ENCODE results near the gene CISH. TPM values are rescaled to one million over a fixed set of nuclear protein-coding genes. Genes with fewer than 3 reads are reported as not detected.
A peak's percentile ranks its signal among the peaks of the same experiment; 100 is the strongest.

CISH gene
- total and polyA plus RNA-seq, 4 donors: 37.8 to 104 (median 46.6) TPM

- H3K27ac ChIP-seq (ENCODE audit: low read depth in 1 of 2, low read length in 1 of 2): peak overlapping the region in 1 of 2 donors; percentile 74
- H3K9ac ChIP-seq (ENCODE audit: insufficient read depth in 1 of 2, low read length in 2 of 2): no peak overlapping the region
- H3K36me3 ChIP-seq (ENCODE audit: control insufficient read depth in 4 of 4, insufficient read depth in 4 of 4, low read length in 4 of 4): peaks cover 0 to 45% (median 0%) of the 10 kb centered on the region in 4 donors
- H3K4me3 ChIP-seq: no peak overlapping the region
- H3K27me3 ChIP-seq (ENCODE audit: control insufficient read depth in 3 of 3, insufficient read depth in 3 of 3, low read length in 2 of 3): no peaks in the 10 kb centered on the region
- no peak for TF ChIP-seq CTCF (IDR thresholded peaks at IDR 0.05; ENCODE audit: control extremely low read depth, extremely low read depth)
- H3K4me1 ChIP-seq (ENCODE audit: control insufficient read depth in 5 of 5, insufficient read depth in 5 of 5, low read length in 5 of 5): peaks cover 0 to 10% (median 4%) of the 10 kb centered on the region in 5 donors
- ATAC-seq (ENCODE audit: insufficient read depth, low FRiP score) (no peak), DNase-seq (peak in 1 of 3 donors; percentile 34)
- WGBS, 2 donors: 76 to 85% methylated on average over 8 of the region's 8 CpGs
- no peaks in the 10 kb centered on the region for H3K9me3 ChIP-seq (ENCODE audit: control insufficient read depth in 4 of 4, insufficient read depth in 3 of 4, low read length in 3 of 4)
Observed at GRCh38 chr3:50649451-50649931, 37.9 kb upstream of the CISH start.

GRCh38 chr3:50648944-50649343, 37.4 kb upstream of the CISH start:
- TF ChIP-seq CTCF (IDR thresholded peaks at IDR 0.05; ENCODE audit: control extremely low read depth, extremely low read depth): no peak
- no peaks in the 10 kb centered on the region for H3K27me3 ChIP-seq (ENCODE audit: control insufficient read depth in 3 of 3, insufficient read depth in 3 of 3, low read length in 2 of 3)
- no peak overlapping the region for H3K9ac ChIP-seq (ENCODE audit: insufficient read depth in 1 of 2, low read length in 2 of 2)
- peaks cover 0 to 50% (median 2%) of the 10 kb centered on the region in 4 donors for H3K36me3 ChIP-seq (ENCODE audit: control insufficient read depth in 4 of 4, insufficient read depth in 4 of 4, low read length in 4 of 4)
- 93 to 94% methylated on average over 2 of the region's 2 CpGs for WGBS, 2 donors
- DNase-seq (no peak), ATAC-seq (ENCODE audit: insufficient read depth, low FRiP score) (no peak)
- H3K9me3 ChIP-seq (ENCODE audit: control insufficient read depth in 4 of 4, insufficient read depth in 3 of 4, low read length in 3 of 4): no peaks in the 10 kb centered on the region
- peaks cover 0 to 15% (median 9%) of the 10 kb centered on the region in 5 donors for H3K4me1 ChIP-seq (ENCODE audit: control insufficient read depth in 5 of 5, insufficient read depth in 5 of 5, low read length in 5 of 5)
- peak overlapping the region in 1 of 2 donors; percentile 74 for H3K27ac ChIP-seq (ENCODE audit: low read depth in 1 of 2, low read length in 1 of 2)
- no peak overlapping the region for H3K4me3 ChIP-seq

- peak overlapping the region in 1 of 2 donors; percentile 74 for H3K27ac ChIP-seq (ENCODE audit: low read depth in 1 of 2, low read length in 1 of 2)
- no peaks in the 10 kb centered on the region for H3K9me3 ChIP-seq (ENCODE audit: control insufficient read depth in 4 of 4, insufficient read depth in 3 of 4, low read length in 3 of 4)
- no peaks in the 10 kb centered on the region for H3K27me3 ChIP-seq (ENCODE audit: control insufficient read depth in 3 of 3, insufficient read depth in 3 of 3, low read length in 2 of 3)
- H3K9ac ChIP-seq (ENCODE audit: insufficient read depth in 1 of 2, low read length in 2 of 2): no peak overlapping the region
- WGBS, 2 donors: 68 to 80% methylated on average over 6 of the region's 6 CpGs
- no peak for TF ChIP-seq CTCF (IDR thresholded peaks at IDR 0.05; ENCODE audit: control extremely low read depth, extremely low read depth)
- H3K36me3 ChIP-seq (ENCODE audit: control insufficient read depth in 4 of 4, insufficient read depth in 4 of 4, low read length in 4 of 4): peaks cover 0 to 55% (median 2%) of the 10 kb centered on the region in 4 donors
- no peak overlapping the region for H3K4me3 ChIP-seq
- no peak for ATAC-seq (ENCODE audit: insufficient read depth, low FRiP score)
- H3K4me1 ChIP-seq (ENCODE audit: control insufficient read depth in 5 of 5, insufficient read depth in 5 of 5, low read length in 5 of 5): peaks cover 0 to 22% (median 10%) of the 10 kb centered on the region in 5 donors
- no peak for DNase-seq
Observed at GRCh38 chr3:50648313-50648712, 36.7 kb upstream of the CISH start.

- H3K4me1 ChIP-seq (ENCODE audit: control insufficient read depth in 5 of 5, insufficient read depth in 5 of 5, low read length in 5 of 5): peaks cover 0 to 24% (median 10%) of the 10 kb centered on the region in 5 donors
- no peaks in the 10 kb centered on the region for H3K27me3 ChIP-seq (ENCODE audit: control insufficient read depth in 3 of 3, insufficient read depth in 3 of 3, low read length in 2 of 3)
- TF ChIP-seq CTCF (IDR thresholded peaks at IDR 0.05; ENCODE audit: control extremely low read depth, extremely low read depth): no peak
- H3K9ac ChIP-seq (ENCODE audit: insufficient read depth in 1 of 2, low read length in 2 of 2): no peak overlapping the region
- WGBS, 2 donors: 89 to 96% methylated on average over 2 of the region's 2 CpGs
- peak overlapping the region in 1 of 2 donors; percentile 54 for H3K27ac ChIP-seq (ENCODE audit: low read depth in 1 of 2, low read length in 1 of 2)
- no peaks in the 10 kb centered on the region for H3K9me3 ChIP-seq (ENCODE audit: control insufficient read depth in 4 of 4, insufficient read depth in 3 of 4, low read length in 3 of 4)
- no peak for DNase-seq
- ATAC-seq (ENCODE audit: insufficient read depth, low FRiP score): no peak
- no peak overlapping the region for H3K4me3 ChIP-seq
- peaks cover 3 to 77% (median 12%) of the 10 kb centered on the region in 4 donors for H3K36me3 ChIP-seq (ENCODE audit: control insufficient read depth in 4 of 4, insufficient read depth in 4 of 4, low read length in 4 of 4)
Observed at GRCh38 chr3:50645378-50645777, 33.8 kb upstream of the CISH start.
